ENCODE results near the gene GVQW3.

The GVQW3 gene

GRCh38 chr11:76380977-76381719 is at the start of gene GVQW3, which contains the start of gene THAP12:
Gene GVQW3, plus strand, starts transcription at chr11:76381323. Its CDS starts 506 bp downstream, at chr11:76381829.
Gene THAP12, minus strand, starts transcription at chr11:76381132. Its CDS starts 296 bp downstream, at chr11:76380836.
- peak; percentile 85 for DNase-seq

GRCh38 chr11:76334826-76335389 is 46.2 kb upstream of the GVQW3 start:
- no peak for DNase-seq

- no peak for DNase-seq
Observed at GRCh38 chr11:76335842-76336241, 45.3 kb upstream of the GVQW3 start.

GRCh38 chr11:76336597-76336996 is 44.5 kb upstream of the GVQW3 start:
- DNase-seq = no peak

- DNase-seq = no peak
Observed at GRCh38 chr11:76337469-76337868, 43.7 kb upstream of the GVQW3 start.

- no peak for DNase-seq
Observed at GRCh38 chr11:76337923-76338322, 43.2 kb upstream of the GVQW3 start.

GRCh38 chr11:76339221-76339620 is 41.9 kb upstream of the GVQW3 start:
- no peak for DNase-seq

- DNase-seq = no peak
Observed at GRCh38 chr11:76347466-76347865, 33.7 kb upstream of the GVQW3 start.

GRCh38 chr11:76348348-76348747 is 32.8 kb upstream of the GVQW3 start:
- DNase-seq = no peak

- no peak for DNase-seq
Observed at GRCh38 chr11:76355172-76355571, 26.0 kb upstream of the GVQW3 start.

GRCh38 chr11:76361374-76361773 is 19.7 kb upstream of the GVQW3 start:
- no peak for DNase-seq

GRCh38 chr11:76361776-76362175 is 19.3 kb upstream of the GVQW3 start:
- no peak for DNase-seq

- DNase-seq = no peak
Observed at GRCh38 chr11:76362716-76363115, 18.4 kb upstream of the GVQW3 start.

GRCh38 chr11:76365038-76365679 is 16.0 kb upstream of the GVQW3 start:
- DNase-seq = no peak

GRCh38 chr11:76368490-76368889 is 12.6 kb upstream of the GVQW3 start:
- no peak for DNase-seq

GRCh38 chr11:76369406-76369805 is 11.7 kb upstream of the GVQW3 start:
- DNase-seq = no peak

- no peak for DNase-seq
Observed at GRCh38 chr11:76371170-76371569, 10.0 kb upstream of the GVQW3 start.

- DNase-seq = no peak
Observed at GRCh38 chr11:76376746-76377558, 4.2 kb upstream of the GVQW3 start.

GRCh38 chr11:76379807-76380158 is 1.3 kb upstream of the GVQW3 start:
- DNase-seq = no peak

- no peak for DNase-seq
Observed at GRCh38 chr11:76380159-76380976, 755 bp upstream of the GVQW3 start.

GRCh38 chr11:76382209-76382608 is 1.1 kb downstream of the GVQW3 start:
- no peak for DNase-seq

GRCh38 chr11:76385903-76386302 is 4.8 kb downstream of the GVQW3 start:
- no peak for DNase-seq

Data from NCI-H1694 treated with DMSO at 0.1 percent for 48 hours (cell line).